Activated T-cell treated with anti-CD3 and anti-CD28 coated beads, Interleukin-2, amount 50 U/mL, for 72 hours (primary cell): ENCODE results near the gene PKIG. TPM values are rescaled to one million over a fixed set of nuclear protein-coding genes. Genes with fewer than 3 reads are reported as not detected.

ENCODE experiments used
- ATAC-seq, 2 donors: fragments of 150-1000 bp; cut with Tn5 transposase; replicated peaks in 1 of 2; 2 replicates each; pipeline ENCODE4 v1.10.0; 2021; ENCODE audit warnings: moderate library complexity in 2 of 2, mild to moderate bottlenecking in 1 of 2
- DNase-seq, 2 donors: peaks; one replicate each; pipeline ENCODE4 v3.0.0; 2021 to 2022; ENCODE audit warnings: mixed read lengths in 1 of 2
- H3K27ac Mint-ChIP-seq: one replicate; pipeline ENCODE4 v1.8.0; 2022; ENCODE audit warnings: mild to moderate bottlenecking, moderate library complexity, mixed read lengths
- H3K27me3 Mint-ChIP-seq: one replicate; pipeline ENCODE4 v1.8.0; 2022; ENCODE audit warnings: low read depth, mixed read lengths
- H3K36me3 Mint-ChIP-seq, 2 donors: one replicate each; pipeline ENCODE4 v1.8.0; 2022; ENCODE audit warnings: mixed read lengths in 2 of 2, mild to moderate bottlenecking in 1 of 2; ENCODE audit not compliant: insufficient read depth in 2 of 2
- H3K4me1 Mint-ChIP-seq: one replicate; pipeline ENCODE4 v1.8.0; 2022; ENCODE audit warnings: low read depth, mixed read lengths
- H3K4me3 Mint-ChIP-seq, 2 donors: one replicate each; pipeline ENCODE4 v1.8.0; 2022; ENCODE audit warnings: mild to moderate bottlenecking in 2 of 2, mixed read lengths in 2 of 2, moderate library complexity in 2 of 2
- H3K9me3 Mint-ChIP-seq, 2 donors: one replicate each; pipeline ENCODE4 v1.8.0; 2022; ENCODE audit warnings: mixed read lengths in 2 of 2
- total RNA-seq, 2 donors: library from RNA; stranded (reverse); gene quantifications; one replicate each; pipeline ENCODE4 v1.2.3, GENCODE V29; 2022

Gene PKIG
- total RNA-seq, 2 donors from 2014 or later: 10.3 to 13.6 TPM

- Mint-ChIP-seq H3K9me3 (no peaks in the 10 kb centered on the region), H3K27ac (no peak overlapping the region), H3K27me3 (no peaks in the 10 kb centered on the region), H3K4me3 (no peak overlapping the region), H3K36me3 (peaks cover 5 to 28% of the 10 kb centered on the region in 2 donors), H3K4me1 (peaks cover 38% of the 10 kb centered on the region)
- ATAC-seq: no peak
- DNase-seq: no peak
Measured at GRCh38 chr20:44620030-44620429, 37.7 kb downstream of the PKIG start.

DNA sequence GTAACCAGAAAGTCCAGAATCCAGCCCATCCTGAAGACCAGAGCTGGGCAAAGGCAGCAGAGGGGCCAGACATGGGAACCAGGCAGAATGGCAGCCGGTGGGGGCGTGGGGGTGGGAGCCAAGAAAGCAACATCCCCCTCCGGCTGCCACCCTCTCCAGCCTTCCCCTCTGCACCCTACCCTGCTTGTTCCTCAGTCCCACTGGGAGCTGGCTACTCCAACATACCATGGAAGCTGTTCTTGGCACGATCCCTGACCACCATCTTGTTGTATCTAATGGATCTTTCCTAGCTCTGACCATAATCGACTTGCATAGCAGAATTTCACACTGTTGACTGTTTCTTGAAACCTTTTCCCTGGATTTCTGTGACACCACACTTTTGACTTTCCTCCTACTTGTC lies 38.9 kb downstream of the PKIG start:
- Mint-ChIP-seq H3K27me3 (no peaks in the 10 kb centered on the region), H3K4me1 (peaks cover 25% of the 10 kb centered on the region), H3K9me3 (no peaks in the 10 kb centered on the region), H3K4me3 (no peak overlapping the region), H3K27ac (no peak overlapping the region), H3K36me3 (peaks cover 5 to 28% of the 10 kb centered on the region in 2 donors)
- ATAC-seq: no peak
- DNase-seq: no peak

DNA sequence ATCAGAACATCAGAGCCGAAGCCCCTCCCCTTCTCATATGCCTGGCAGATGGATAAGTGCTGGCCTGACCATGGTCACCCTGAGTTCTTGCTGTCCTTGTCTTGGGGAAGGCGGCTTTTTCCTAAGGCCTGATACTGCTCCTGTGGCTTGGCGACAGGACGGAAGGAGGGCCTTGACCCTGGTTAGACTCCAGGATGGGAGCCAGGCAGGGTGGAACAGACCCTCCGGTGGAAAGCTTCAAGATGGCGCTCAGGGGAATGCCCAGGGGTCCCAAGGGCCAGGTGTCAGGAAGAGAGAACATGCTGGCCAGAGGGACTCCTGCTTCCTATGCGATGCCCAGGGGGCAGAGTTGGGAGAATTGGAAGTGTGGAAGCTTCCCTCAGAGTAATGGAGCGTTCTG lies 39.6 kb downstream of the PKIG start:
- ATAC-seq (no peak), DNase-seq (no peak)
- Mint-ChIP-seq H3K4me3 (no peak overlapping the region), H3K4me1 (peaks cover 22% of the 10 kb centered on the region), H3K9me3 (no peaks in the 10 kb centered on the region), H3K36me3 (peaks cover 5 to 28% of the 10 kb centered on the region in 2 donors), H3K27ac (no peak overlapping the region), H3K27me3 (no peaks in the 10 kb centered on the region)

- Mint-ChIP-seq H3K27me3 (no peaks in the 10 kb centered on the region), H3K4me1 (peaks cover 19% of the 10 kb centered on the region), H3K36me3 (peaks cover 5 to 28% of the 10 kb centered on the region in 2 donors), H3K9me3 (no peaks in the 10 kb centered on the region), H3K27ac (no peak overlapping the region), H3K4me3 (no peak overlapping the region)
- ATAC-seq (no peak), DNase-seq (no peak)
Measured at GRCh38 chr20:44622501-44623270, 40.3 kb downstream of the PKIG start.

GRCh38 chr20:44624152-44624551 lies 41.8 kb downstream of the PKIG start:
- Mint-ChIP-seq H3K36me3 (peaks cover 5 to 26% of the 10 kb centered on the region in 2 donors), H3K4me1 (peaks cover 4% of the 10 kb centered on the region), H3K27ac (no peak overlapping the region), H3K27me3 (no peaks in the 10 kb centered on the region), H3K4me3 (no peak overlapping the region), H3K9me3 (no peaks in the 10 kb centered on the region)
- DNase-seq (no peak), ATAC-seq (no peak)

DNA sequence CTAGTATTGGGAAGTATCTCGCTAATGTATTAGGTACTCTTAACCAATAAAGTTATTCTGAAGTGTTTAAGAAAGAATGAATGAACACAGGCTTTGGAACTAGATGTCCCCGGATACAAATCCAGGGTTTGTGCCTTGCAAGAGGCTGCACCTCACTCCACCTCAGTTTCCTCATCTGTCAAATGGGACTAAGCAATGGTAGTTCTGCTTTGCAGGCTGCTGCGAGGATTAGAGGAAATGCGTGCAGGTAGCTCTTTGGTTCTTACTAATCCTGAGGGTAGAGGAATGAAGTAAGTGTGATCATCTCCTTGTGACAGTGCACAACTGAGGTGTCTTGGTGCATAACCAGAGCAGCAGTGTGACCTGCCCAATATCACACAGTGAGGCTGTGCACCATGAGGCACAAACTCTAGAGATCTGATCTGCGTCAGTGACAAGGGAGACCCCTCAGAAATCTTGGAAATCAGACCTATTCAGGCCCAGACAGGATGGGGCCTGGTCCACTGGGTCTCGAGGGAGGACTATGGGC lies 42.4 kb downstream of the PKIG start:
- DNase-seq (no peak), ATAC-seq (no peak)
- Mint-ChIP-seq H3K9me3 (no peaks in the 10 kb centered on the region), H3K4me1 (no peaks in the 10 kb centered on the region), H3K27ac (no peak overlapping the region), H3K27me3 (no peaks in the 10 kb centered on the region), H3K36me3 (peaks cover 5 to 22% of the 10 kb centered on the region in 2 donors), H3K4me3 (no peak overlapping the region)

GRCh38 chr20:44625361-44625760 lies 43.0 kb downstream of the PKIG start:
- ATAC-seq (peak in 1 of 2 donors; percentile 24), DNase-seq (no peak)
- H3K4me1 Mint-ChIP-seq: no peaks in the 10 kb centered on the region
- no peak overlapping the region for H3K4me3 Mint-ChIP-seq
- peaks cover 3 to 17% of the 10 kb centered on the region in 2 donors for H3K36me3 Mint-ChIP-seq
- H3K9me3 Mint-ChIP-seq: no peaks in the 10 kb centered on the region
- no peaks in the 10 kb centered on the region for H3K27me3 Mint-ChIP-seq
- H3K27ac Mint-ChIP-seq: no peak overlapping the region

DNA sequence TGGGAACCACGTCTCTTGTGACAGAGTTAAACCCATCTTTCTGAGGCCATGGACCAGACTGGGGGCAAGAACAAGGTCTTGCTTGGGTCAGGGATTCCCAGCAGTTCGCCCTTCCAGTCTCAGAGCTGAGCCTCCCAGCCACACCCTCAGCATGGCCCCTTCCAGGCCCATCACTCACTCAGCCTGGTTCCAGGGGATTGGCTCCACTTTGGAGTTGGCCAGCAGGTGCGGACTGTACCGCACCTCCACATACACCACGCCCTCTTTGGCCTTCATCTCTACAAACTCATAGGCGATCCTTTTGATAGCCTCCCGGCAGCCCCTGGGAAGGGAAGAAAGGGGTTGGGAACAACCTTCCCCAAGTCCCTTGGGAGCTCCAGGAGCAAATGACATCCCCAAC lies 43.9 kb downstream of the PKIG start:
- no peak for DNase-seq
- no peak for ATAC-seq
- Mint-ChIP-seq H3K4me3 (no peak overlapping the region), H3K27me3 (no peaks in the 10 kb centered on the region), H3K27ac (no peak overlapping the region), H3K36me3 (peaks cover 3 to 16% of the 10 kb centered on the region in 2 donors), H3K4me1 (no peaks in the 10 kb centered on the region), H3K9me3 (no peaks in the 10 kb centered on the region)

GRCh38 chr20:44627364-44628010 lies 45.1 kb downstream of the PKIG start:
- no peak for ATAC-seq
- Mint-ChIP-seq H3K4me1 (no peaks in the 10 kb centered on the region), H3K9me3 (no peaks in the 10 kb centered on the region), H3K4me3 (no peak overlapping the region), H3K36me3 (peaks cover 1 to 9% of the 10 kb centered on the region in 2 donors), H3K27me3 (no peaks in the 10 kb centered on the region), H3K27ac (no peak overlapping the region)
- no peak for DNase-seq

DNA sequence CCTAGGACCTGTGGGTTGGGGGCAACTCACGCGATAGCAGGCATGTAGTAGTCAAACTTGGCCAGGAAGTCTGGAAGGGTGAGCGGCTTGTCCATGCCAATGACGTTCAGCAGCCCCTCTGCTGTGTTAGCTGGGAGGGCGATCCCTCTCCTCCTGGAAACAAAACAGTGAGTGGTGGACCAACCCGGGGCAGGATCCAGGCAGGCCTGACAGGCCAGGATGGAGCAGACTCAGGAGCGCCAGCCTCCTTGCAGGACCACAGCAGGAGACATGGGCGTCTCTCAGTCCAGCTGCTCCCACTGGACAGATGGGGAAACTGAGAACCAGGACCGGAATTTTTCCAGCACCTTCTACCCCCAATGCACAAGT lies 46.6 kb downstream of the PKIG start:
- no peak for ATAC-seq
- H3K36me3 Mint-ChIP-seq: peaks cover 0 to 1% of the 10 kb centered on the region in 2 donors
- H3K9me3 Mint-ChIP-seq: no peaks in the 10 kb centered on the region

DNA sequence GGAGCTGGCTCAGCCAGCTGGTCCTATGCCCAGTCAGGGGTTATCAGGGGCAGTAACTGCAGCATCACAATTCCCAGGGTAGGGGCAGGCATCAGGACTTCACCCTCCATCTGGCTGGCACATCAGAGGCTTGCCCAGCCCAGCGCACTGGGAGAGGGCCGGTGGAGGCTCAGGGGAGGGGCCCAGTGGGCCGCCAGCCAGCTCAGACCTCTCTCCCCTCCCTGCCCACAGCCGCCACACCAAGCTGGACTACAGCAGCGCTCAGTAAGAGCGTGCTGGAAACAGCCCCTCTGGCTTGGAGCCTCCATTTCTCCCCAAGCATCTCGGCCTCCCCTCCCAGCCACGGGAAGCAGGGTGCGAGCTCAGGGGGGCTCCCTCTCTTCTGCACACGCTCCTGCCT lies 47.2 kb downstream of the PKIG start:
- DNase-seq: no peak
- H3K27ac Mint-ChIP-seq: no peak overlapping the region
- H3K9me3 Mint-ChIP-seq: no peaks in the 10 kb centered on the region
- H3K4me1 Mint-ChIP-seq: no peaks in the 10 kb centered on the region
- ATAC-seq: no peak
- no peaks in the 10 kb centered on the region for H3K27me3 Mint-ChIP-seq
- H3K4me3 Mint-ChIP-seq: no peak overlapping the region
- H3K36me3 Mint-ChIP-seq: peaks cover 0 to 1% of the 10 kb centered on the region in 2 donors

More for the DNA sequence above, 46.6 kb downstream of the PKIG start:
- Mint-ChIP-seq H3K27ac (no peak overlapping the region), H3K27me3 (no peaks in the 10 kb centered on the region), H3K4me1 (no peaks in the 10 kb centered on the region), H3K4me3 (no peak overlapping the region)
- DNase-seq: no peak

- no peaks in the 10 kb centered on the region for H3K9me3 Mint-ChIP-seq
Measured at GRCh38 chr20:44630297-44630696, 47.9 kb downstream of the PKIG start.

GRCh38 chr20:44632103-44632752 lies 49.8 kb downstream of the PKIG start:
- Mint-ChIP-seq H3K27ac (no peak overlapping the region), H3K4me1 (no peaks in the 10 kb centered on the region)
- ATAC-seq: no peak

More at GRCh38 chr20:44630297-44630696, 47.9 kb downstream of the PKIG start:
- Mint-ChIP-seq H3K4me1 (no peaks in the 10 kb centered on the region), H3K4me3 (no peak overlapping the region), H3K27ac (no peak overlapping the region), H3K27me3 (no peaks in the 10 kb centered on the region), H3K36me3 (peaks cover 0 to 1% of the 10 kb centered on the region in 2 donors)
- no peak for ATAC-seq
- no peak for DNase-seq

More at GRCh38 chr20:44632103-44632752, 49.8 kb downstream of the PKIG start:
- no peaks in the 10 kb centered on the region for H3K9me3 Mint-ChIP-seq
- no peak overlapping the region for H3K4me3 Mint-ChIP-seq
- no peak for DNase-seq
- peaks cover 0 to 1% of the 10 kb centered on the region in 2 donors for H3K36me3 Mint-ChIP-seq
- H3K27me3 Mint-ChIP-seq: no peaks in the 10 kb centered on the region
